Spleen (tissue), 7 donors: Measurements from ENCODE around the gene MECP2.

Experiments
- POLR2A ChIP-seq, 3 donors: fragments of 450-650 bp; IDR thresholded peaks; one replicate each; pipeline ENCODE4 v1.5.1; 2017; ENCODE audit warnings: antibody characterized with exemption in 3 of 3, mild to moderate bottlenecking in 1 of 3
- TF ChIP-seq, protein P1 (sequence below), 11 experiments: fragments of 200-600 bp in 7 of 11; fragments of 450-650 bp in 4 of 11; sonication (generic) in 4 of 11; IDR thresholded peaks in 8 of 11; conservative IDR thresholded peaks in 3 of 11; 1 replicate in 7 of 11; 2 replicates in 4 of 11; pipeline versions ENCODE4 v1.4.0 to v1.8.0; 2016 to 2021; ENCODE audit warnings: antibody characterized with exemption in 11 of 11, inconsistent platforms in 4 of 11, mild to moderate bottlenecking in 1 of 11
- donor health status: DM: no; HTN: no; CAD: no; lungs with moderate emphysema.
- donor health status: DM: no; HTN: no; CAD: no.
- donor health status: DM: no; HTN: no; CAD: no.

DNA sequence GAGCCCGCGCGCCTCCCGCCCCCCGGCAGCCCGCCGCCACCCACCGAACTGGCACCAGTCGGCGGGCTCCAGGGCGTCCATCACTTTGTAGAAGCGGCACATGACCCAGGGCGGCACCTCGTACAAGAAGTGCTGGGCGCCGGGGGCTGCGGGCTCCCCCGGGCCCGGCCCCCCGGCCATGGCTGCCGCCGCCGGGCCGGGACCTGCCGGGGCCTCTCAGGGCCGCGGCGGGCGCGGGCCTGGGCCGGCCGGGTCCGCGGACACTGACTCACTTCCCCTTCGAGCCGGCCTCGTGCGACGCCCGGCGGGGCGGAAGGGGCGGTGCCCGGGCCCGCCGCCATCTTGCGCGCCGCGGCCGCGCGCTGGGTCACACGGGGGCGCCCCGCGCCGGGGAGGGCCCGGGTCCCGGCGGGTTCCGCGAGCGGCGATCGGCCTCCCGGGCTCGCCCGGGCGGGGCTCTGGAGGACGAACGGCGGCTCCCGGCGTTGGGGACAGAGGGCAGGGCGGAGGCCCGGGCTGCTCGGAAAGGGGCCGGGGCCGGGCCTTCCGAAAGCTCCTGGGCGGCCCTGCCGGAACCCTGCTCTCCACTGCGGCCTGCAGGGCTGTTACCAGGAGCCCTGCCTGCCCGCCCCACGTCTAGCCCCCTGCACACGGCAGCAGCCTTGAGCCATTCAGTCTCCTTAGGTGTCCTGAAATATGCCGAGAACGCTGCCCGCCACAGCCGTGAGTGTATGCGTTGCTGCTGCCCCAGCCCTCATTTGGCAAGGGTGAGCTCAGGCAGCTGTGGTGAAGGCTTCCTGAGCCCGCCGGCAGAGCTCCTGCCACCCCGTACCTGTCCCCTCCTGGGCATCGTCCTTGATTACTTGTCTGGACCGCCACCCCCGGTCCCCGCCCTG, 77.6 kb downstream of the MECP2 start, which contains the start of gene IRAK1:
- TF ChIP-seq, protein P1, sequence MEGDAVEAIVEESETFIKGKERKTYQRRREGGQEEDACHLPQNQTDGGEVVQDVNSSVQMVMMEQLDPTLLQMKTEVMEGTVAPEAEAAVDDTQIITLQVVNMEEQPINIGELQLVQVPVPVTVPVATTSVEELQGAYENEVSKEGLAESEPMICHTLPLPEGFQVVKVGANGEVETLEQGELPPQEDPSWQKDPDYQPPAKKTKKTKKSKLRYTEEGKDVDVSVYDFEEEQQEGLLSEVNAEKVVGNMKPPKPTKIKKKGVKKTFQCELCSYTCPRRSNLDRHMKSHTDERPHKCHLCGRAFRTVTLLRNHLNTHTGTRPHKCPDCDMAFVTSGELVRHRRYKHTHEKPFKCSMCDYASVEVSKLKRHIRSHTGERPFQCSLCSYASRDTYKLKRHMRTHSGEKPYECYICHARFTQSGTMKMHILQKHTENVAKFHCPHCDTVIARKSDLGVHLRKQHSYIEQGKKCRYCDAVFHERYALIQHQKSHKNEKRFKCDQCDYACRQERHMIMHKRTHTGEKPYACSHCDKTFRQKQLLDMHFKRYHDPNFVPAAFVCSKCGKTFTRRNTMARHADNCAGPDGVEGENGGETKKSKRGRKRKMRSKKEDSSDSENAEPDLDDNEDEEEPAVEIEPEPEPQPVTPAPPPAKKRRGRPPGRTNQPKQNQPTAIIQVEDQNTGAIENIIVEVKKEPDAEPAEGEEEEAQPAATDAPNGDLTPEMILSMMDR (IDR thresholded peaks at IDR 0.05 in 8 of 11, conservative IDR thresholded peaks at IDR 0.05 in 3 of 11) = no peak
- no peak for TF ChIP-seq POLR2A (IDR thresholded peaks at IDR 0.05)
